GM18502 (cell line): ENCODE measurements around the gene EIF3D.
A peak's percentile ranks its signal among the peaks of the same experiment; 100 is the strongest.

Source experiments
- ATAC-seq: cut with Tn5 transposase; IDR thresholded peaks from one replicate; pipeline ENCODE4 v1.9.1; 2021; ENCODE audit warnings: mild to moderate bottlenecking; ENCODE audit not compliant: unreplicated experiment, poor library complexity

EIF3D gene, protein sequence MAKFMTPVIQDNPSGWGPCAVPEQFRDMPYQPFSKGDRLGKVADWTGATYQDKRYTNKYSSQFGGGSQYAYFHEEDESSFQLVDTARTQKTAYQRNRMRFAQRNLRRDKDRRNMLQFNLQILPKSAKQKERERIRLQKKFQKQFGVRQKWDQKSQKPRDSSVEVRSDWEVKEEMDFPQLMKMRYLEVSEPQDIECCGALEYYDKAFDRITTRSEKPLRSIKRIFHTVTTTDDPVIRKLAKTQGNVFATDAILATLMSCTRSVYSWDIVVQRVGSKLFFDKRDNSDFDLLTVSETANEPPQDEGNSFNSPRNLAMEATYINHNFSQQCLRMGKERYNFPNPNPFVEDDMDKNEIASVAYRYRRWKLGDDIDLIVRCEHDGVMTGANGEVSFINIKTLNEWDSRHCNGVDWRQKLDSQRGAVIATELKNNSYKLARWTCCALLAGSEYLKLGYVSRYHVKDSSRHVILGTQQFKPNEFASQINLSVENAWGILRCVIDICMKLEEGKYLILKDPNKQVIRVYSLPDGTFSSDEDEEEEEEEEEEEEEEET

GRCh38 chr22:36528795-36529751, at the start of gene EIF3D:
Gene EIF3D (minus strand): TSS chr22:36529166. CDS start chr22:36526121, 3,045 bp downstream.
- peak; percentile 90 for ATAC-seq

GRCh38 chr22:36578619-36579018, 49.7 kb upstream of the EIF3D start:
- ATAC-seq, result no peak

DNA sequence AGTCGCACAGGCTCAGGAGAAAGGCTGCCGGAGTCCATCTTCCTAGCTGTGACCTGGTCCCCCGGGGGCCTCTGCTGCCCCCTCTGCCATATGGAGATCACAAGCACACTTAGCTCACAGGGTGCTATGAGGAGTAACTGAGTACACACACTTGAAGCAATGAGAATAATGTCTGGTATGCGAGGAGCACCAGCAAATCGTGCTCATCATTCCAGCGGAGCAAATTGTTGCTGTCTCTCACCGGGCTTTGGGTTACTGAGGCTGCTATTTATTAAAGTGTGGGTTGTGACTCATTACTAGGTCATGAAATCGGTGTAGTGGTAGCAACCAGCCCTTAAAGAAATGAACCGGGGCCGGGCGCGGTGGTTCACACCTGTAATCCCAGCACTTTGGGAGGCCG, 48.1 kb upstream of the EIF3D start:
- no peak for ATAC-seq

DNA sequence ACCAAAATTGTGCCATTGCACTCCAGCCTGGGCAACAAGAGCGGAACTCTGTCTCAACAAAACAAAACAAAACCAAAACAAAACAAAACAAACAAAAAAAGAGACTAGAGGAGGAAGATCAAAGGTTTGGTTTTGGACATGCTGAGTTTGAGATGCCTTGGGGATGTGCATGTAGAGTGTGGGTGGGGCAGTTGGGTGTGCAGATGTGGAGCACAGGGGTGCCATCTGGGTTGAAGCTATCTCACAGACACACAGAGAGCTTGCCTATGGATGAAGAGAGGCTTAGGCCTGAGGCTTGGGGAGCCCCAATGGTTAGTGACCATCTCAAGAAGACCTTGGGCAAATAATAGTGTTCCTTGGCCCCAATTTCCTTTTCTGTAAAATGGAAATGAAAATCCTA, 45.8 kb upstream of the EIF3D start:
- no peak for ATAC-seq

DNA sequence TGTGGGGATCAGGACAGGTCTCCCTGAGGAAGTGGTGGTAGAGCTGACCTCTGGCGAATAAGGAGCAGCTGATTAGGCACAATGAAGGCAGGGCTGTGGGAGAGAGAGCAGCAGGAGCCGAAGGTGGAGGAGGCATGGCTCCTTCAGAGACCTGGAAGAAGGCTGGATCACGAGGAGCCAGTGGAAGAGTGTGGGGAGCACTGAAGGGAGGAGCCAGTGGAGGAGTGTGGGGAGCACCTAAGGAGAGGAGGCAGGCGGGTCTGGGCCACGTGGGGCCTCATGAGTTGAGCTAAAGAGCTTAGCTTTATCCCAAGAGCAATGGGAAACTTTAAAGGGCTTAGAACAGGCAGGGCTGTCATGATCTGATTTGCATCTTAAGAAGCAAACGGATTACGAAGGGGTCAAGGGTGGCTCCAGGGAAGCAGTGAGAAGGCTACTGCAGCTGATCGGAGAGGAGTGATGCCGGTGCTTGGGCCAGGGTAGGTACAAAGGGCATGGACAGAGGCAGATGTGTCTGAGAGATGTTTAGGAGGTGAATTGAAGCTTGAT, 44.9 kb upstream of the EIF3D start:
- no peak for ATAC-seq

GRCh38 chr22:36571991-36572390, 43.0 kb upstream of the EIF3D start:
- no peak for ATAC-seq

- no peak for ATAC-seq
Measured at GRCh38 chr22:36569999-36570398, 41.0 kb upstream of the EIF3D start.

- ATAC-seq, result no peak
Measured at GRCh38 chr22:36568846-36569245, 39.9 kb upstream of the EIF3D start.

GRCh38 chr22:36566720-36567119, 37.8 kb upstream of the EIF3D start:
- no peak for ATAC-seq

DNA sequence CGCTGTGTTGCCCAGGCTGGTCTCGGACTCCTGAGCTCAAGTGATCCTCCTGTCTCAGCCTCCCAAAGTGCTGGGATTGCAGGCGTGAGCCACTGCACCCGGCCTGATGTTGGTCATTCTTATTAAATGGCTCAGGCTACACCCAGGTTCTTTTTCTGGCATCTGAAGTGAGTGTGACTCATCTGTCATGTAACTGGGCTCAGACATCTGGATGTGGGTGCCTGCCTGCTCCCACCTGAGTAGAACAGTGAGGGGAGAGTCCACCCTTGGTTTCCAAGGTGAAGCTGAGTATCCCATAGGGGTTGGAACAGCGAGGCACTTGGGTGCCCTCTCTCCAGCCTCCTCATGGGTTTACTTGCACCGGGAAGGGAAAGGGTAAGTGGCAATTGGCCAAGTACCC, 36.7 kb upstream of the EIF3D start:
- no peak for ATAC-seq

DNA sequence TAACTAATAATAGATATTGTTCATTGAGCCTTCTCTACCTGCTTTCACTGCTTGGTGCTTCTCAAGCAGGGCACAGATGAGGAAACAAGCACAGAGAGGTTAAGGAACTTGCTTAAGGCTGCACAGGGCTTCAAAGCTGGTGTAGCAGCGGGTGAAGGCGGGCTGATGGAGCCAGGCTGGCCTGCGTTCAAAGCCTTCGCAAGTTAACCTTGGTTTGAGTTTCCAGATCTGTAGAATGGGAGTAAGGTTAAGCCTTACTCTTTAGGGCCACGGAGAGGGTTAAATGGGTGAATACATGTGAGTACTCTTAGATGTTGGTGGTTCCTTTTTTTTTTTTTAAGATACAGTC, 36.2 kb upstream of the EIF3D start:
- ATAC-seq, result no peak

GRCh38 chr22:36564422-36565158, 35.6 kb upstream of the EIF3D start:
- no peak for ATAC-seq

GRCh38 chr22:36563898-36564297, 34.9 kb upstream of the EIF3D start:
- ATAC-seq, result no peak

GRCh38 chr22:36563444-36563843, 34.5 kb upstream of the EIF3D start:
- ATAC-seq, result no peak

- no peak for ATAC-seq
Measured at GRCh38 chr22:36563001-36563400, 34.0 kb upstream of the EIF3D start.

- ATAC-seq, result no peak
Measured at GRCh38 chr22:36562261-36562835, 33.4 kb upstream of the EIF3D start.

DNA sequence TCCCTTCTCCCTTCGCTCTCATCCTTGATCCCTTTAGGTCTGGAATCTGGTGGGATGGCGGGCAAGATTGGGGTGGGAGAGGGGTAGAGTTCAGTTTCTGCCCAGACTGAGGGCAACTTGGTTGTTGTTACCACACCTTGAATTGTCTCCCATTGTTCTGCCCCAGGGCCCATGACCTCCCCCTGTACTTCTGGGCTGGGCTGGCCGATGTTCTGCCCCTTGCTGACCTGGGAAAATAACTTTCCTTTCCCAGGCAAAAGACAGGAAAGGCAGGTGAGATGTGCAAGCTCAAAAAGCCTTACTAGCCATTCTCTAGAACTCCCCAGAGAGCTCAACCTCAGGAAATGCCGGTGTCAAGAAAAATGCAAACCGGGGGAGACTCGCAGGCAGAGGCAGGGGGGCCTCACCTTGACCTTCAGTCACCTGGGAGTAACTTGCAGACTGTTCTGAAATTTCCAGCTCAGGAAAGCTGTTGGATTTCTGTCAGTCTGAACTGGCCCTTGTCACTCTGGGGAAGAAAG, 32.4 kb upstream of the EIF3D start:
- no peak for ATAC-seq

- ATAC-seq, result no peak
Measured at GRCh38 chr22:36560001-36560400, 31.0 kb upstream of the EIF3D start.

GRCh38 chr22:36554098-36554497, 25.1 kb upstream of the EIF3D start:
- no peak for ATAC-seq

GRCh38 chr22:36552289-36552688, 23.3 kb upstream of the EIF3D start:
- ATAC-seq, result no peak
